Measurements from ENCODE around the gene PRTFDC1. TPM values are rescaled to one million over a fixed set of nuclear protein-coding genes. Genes with fewer than 3 reads are reported as not detected.

PRTFDC1 gene
- total RNA-seq, 1 donor from 2014 or later, result 2.8 TPM

GRCh38 chr10:24882047-24882698 is 70.2 kb downstream of the PRTFDC1 start:
- DNase-seq (ENCODE audit: extremely low read depth, low read depth, low spot score), result no peak

DNA sequence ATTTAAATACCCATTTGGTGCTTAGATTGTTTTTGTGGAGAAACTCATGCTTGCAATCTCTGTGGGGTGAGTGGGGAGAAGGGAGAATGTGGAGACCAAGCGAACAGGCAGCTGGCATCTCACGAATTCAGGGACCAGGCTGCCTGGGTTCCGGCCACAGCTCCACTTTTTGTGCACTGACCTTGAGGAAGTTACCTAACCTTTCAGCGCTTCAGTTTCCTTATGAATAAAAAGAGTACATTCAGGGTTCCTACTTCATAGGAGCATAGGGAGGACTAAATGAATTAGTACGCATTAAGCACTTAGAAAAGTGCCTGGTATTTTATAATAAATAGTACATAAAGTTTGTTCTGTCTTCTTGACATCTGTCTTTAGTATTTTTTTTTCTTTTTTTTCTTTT is 72.5 kb downstream of the PRTFDC1 start:
- no peak for DNase-seq (ENCODE audit: extremely low read depth, low read depth, low spot score)

DNA sequence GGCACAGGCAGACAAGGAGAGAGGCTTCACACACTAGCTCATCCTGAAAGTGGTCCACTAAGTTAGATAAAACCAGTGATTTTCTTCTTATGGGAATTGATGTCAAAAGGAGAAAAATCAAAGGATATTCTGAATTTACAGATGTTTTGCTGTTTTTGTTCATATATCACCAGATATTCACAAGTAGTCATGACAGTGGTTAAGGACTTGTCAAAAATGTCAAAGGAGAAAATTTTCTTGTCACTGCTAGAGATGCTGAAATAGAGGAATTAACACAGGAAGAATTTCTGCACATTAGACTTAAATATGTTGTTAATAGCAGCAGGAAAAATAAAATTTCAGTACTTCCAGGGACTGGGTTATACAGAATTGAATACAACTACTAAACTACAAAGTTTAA is 78.3 kb downstream of the PRTFDC1 start:
- no peak for DNase-seq (ENCODE audit: extremely low read depth, low read depth, low spot score)

GRCh38 chr10:24873281-24873683 is 79.1 kb downstream of the PRTFDC1 start:
- DNase-seq (ENCODE audit: extremely low read depth, low read depth, low spot score), result no peak

- DNase-seq (ENCODE audit: extremely low read depth, low read depth, low spot score), result no peak
Observed at GRCh38 chr10:24872790-24873182, 79.6 kb downstream of the PRTFDC1 start.

GRCh38 chr10:24872049-24872789 is 80.2 kb downstream of the PRTFDC1 start:
- DNase-seq (ENCODE audit: extremely low read depth, low read depth, low spot score), result no peak

DNA sequence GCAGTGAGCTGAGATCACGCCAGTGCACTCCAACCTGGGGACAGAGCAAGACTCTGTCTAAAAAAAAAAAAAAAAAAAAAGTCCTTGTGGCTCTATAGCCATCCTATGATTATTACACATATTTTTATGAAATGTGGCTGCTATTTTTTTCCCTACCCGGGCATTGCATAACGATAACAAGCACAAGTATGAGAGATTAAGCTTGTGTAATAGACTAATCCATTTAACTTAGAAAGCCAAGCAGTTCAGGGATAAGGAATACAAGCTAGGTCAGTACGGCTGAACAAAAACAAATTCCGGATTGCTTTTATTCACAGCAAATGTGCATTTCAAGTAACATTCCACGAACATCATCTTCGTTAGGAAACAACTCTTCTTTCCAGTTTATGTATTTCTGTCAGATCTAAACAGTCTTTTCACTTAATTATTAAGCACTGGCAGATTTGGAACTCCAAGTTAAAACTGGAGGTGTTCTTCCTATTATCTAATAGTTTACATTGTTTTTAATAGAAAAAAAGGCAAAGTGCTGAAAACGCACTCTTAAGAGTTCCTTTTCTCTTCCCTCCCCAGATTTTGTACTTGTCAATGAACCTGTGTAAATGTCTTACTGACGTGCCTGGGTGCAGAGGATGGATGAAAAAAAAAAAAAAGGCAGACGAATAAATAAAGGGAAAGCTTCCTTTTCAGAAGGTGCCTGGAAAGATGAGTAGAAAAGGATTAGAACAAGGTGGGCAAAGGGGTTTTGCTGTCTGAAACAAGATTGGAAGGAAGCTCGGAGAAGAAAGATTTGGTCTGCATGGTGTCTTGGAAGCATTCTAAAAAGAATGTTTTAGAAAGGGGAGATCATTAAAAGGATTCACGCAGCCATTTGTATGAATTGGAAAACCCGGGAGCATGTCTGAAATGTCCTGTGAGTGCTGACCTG is 81.1 kb downstream of the PRTFDC1 start:
- DNase-seq (ENCODE audit: extremely low read depth, low read depth, low spot score), result no peak

GRCh38 chr10:24869354-24870015 is 82.9 kb downstream of the PRTFDC1 start:
- DNase-seq (ENCODE audit: extremely low read depth, low read depth, low spot score), result no peak

DNA sequence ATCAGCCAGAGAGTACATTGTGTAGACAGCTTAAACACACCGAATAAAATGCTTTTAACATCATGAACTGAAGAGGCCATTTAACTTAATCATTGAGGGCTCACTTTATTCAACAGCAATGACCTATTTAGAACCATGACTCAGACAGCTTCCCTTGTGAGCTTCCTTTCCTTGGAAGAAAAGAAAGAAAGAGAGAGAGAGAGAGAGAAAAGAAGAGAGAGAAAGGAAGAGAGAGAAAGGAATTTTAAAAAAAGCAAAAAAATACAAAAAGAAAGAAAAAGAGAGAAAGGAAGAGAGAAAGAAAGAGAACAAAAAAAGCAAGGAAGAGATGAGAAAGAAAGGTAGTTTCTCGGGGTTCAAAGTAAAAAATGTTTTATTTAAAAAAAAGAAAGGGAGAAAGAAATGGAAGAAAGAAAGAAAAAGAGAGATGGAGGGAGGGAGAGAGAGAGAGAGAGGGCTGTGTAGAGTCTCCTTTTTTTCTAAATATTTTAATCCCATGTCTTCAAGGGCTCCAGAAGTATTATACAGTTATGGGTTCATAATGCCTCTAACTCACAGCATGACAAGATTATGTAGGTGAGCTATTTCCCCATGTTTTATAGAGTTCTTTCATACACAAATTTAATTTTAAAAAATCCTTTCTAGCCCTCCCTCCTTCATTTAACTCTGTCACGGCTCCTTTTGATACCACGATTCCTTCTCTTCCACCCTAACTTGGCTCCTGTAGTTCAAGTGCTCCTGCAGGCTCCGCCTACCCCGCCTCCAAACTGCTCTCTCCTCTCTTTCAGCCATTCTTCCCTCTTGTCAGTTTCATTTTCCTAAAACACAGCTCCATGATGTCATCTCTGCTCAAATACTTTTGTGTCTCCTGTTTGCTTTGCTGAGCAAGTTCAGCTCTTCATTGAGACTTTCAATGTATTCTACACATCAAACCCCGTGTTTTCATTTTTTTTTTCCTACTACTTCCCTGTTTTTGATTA is 85.5 kb downstream of the PRTFDC1 start:
- DNase-seq (ENCODE audit: extremely low read depth, low read depth, low spot score), result no peak

GRCh38 chr10:24865783-24866182 is 86.6 kb downstream of the PRTFDC1 start:
- no peak for DNase-seq (ENCODE audit: extremely low read depth, low read depth, low spot score)

DNA sequence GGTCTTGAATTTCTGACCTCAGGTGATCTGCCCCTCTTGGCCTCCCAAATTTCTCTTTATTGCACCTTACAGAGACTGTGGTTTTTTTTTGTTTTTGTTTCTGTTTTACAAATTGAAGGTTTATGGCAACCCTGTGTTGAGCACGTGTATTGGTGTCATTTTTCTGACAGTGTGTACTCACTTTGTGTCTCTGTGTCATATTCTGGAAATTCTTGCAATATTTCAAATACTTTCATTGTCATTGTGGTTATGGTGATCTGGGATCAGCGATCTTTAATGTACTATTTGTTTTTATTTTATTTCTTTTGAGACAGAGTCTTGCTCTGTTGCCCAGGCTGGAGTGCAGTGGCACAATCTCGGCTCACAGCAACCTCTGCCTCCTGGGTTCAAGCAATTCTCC is 89.8 kb downstream of the PRTFDC1 start:
- DNase-seq (ENCODE audit: extremely low read depth, low read depth, low spot score), result no peak

- peak; percentile 68 for DNase-seq (ENCODE audit: extremely low read depth, low read depth, low spot score)
Observed at GRCh38 chr10:24858288-24859270, 93.8 kb downstream of the PRTFDC1 start.

DNA sequence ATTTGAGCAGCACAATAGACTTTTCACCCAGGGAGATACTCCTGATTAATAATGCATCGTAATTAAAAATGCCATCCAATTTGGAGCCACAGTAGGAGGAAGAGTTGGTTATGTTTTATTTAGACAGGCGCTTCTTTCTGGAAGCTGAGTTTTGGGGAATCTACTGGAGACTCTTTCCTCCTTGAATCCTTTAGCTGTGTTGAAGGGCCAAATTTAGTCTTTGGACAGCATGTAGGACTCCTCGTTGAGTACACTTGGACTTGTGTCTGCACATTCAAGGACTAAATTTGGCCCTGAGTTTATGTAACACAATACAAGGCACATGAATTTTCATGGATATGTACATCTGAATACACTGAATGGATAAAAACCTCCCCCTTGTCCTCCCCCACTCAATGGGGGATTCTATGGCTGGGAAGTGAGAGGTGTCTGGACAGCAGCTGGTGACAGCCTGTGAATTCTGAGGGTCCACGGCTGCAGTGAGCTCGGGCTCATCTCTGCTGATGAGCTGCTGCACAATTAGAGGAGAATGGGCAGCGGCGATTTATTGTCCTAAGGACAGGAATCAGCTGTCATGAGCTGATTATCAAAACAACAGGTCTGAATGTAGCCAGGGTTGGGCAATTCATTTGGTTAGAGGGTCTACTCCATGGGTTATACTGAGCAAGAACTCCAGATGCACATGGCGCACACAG is 95.2 kb downstream of the PRTFDC1 start:
- DNase-seq (ENCODE audit: extremely low read depth, low read depth, low spot score), result no peak

DNA sequence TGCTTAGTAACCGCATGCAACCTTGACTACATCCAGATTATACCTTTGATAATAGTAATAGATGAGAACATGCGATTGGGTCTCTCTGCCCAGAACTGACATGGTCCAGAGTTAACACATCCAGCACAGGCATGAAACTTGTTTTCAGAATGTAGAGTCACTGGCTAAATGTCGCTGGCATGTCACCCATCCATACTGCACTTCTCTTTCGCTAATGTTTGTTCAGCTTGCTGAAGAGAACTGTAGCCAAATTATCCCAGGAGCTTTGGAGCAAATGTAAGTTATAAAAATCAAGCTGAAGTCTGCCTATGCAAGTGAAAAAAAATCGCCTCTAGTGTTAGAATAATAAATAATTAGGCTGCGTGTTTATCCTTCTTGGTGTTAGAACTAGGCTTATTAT is 98.2 kb downstream of the PRTFDC1 start:
- no peak for DNase-seq (ENCODE audit: extremely low read depth, low read depth, low spot score)

GRCh38 chr10:24853661-24854060 is 98.7 kb downstream of the PRTFDC1 start:
- no peak for DNase-seq (ENCODE audit: extremely low read depth, low read depth, low spot score)

DNA sequence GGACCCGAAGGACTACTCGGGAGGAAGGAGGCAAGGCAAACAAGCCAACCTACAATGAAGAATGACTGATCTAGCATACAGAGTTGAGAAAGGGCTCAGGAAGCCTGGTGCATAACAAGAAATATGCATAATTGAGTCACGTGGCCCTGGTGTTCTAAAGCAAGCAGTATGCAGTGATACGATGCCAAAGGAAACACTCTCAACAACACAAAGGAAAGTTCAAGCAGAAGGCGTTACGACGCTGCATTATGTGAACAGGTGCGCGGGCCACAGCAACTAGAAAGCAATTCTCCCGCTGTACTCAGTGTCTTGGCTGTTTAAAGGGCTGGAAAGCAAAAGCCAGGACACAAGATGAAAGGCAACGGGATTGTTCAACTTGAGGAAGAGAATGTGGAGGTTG is 100.8 kb downstream of the PRTFDC1 start:
- DNase-seq (ENCODE audit: extremely low read depth, low read depth, low spot score), result peak; percentile 86

DNA sequence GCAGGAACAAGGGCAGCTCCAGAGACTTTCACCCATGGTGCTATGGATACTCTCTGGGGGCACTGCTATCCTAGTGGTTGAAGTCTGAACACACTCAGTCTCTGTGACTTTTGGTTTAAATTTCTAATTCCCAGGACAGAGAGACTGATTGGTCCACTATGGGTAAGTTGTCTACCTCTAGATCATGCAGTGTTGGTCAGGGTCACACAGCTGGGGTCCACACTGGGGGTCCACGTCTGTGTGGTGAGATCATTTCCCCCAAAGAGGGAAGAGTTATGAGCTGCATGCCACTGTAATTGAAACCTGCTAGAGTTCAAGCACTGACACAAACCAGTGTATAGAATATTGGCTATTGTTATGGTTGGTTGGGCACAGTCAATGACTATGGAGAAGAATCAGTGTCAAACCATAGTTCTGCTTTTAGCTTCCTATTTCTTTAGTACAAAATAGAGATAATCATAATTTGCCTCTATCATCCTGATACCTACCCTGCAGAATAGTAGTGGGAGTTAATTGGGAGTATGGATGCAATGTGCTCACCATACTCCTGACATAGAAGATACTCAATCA is 101.6 kb downstream of the PRTFDC1 start:
- no peak for DNase-seq (ENCODE audit: extremely low read depth, low read depth, low spot score)
